Measurements from ENCODE around the gene ACSS3.
"Not testable (repeated sequence)": the region's sequence is repeated elsewhere in the genome, so short reads cannot be mapped to it uniquely, and the experiment has no call there.

ACSS3 gene

GRCh38 chr12:81077686-81078441, at the start of gene ACSS3:
ACSS3 (plus strand) TSS chr12:81078079; CDS start chr12:81078121, 42 bp downstream.
- no peak for DNase-seq

GRCh38 chr12:81034926-81035325, 43.0 kb upstream of the ACSS3 start:
- no peak for DNase-seq

- DNase-seq = no peak
Measured at GRCh38 chr12:81039231-81039630, 38.6 kb upstream of the ACSS3 start.

GRCh38 chr12:81043979-81044740, 33.7 kb upstream of the ACSS3 start:
- no peak for DNase-seq

GRCh38 chr12:81064971-81065370, 12.9 kb upstream of the ACSS3 start:
- DNase-seq = not testable (repeated sequence)

- DNase-seq = no peak
Measured at GRCh38 chr12:81070846-81071245, 7.0 kb upstream of the ACSS3 start.

GRCh38 chr12:81075539-81075938, 2.3 kb upstream of the ACSS3 start:
- no peak for DNase-seq

- DNase-seq = no peak
Measured at GRCh38 chr12:81077329-81077685, 572 bp upstream of the ACSS3 start.

GRCh38 chr12:81078469-81079196, 754 bp downstream of the ACSS3 start:
- DNase-seq = no peak

- DNase-seq = no peak
Measured at GRCh38 chr12:81079280-81080076, 1.6 kb downstream of the ACSS3 start.

GRCh38 chr12:81080431-81080983, 2.6 kb downstream of the ACSS3 start:
- DNase-seq = no peak

GRCh38 chr12:81081726-81082125, 3.8 kb downstream of the ACSS3 start:
- no peak for DNase-seq

GRCh38 chr12:81083018-81083417, 5.1 kb downstream of the ACSS3 start:
- DNase-seq = no peak

- DNase-seq = no peak
Measured at GRCh38 chr12:81083906-81084513, 6.1 kb downstream of the ACSS3 start.

- no peak for DNase-seq
Measured at GRCh38 chr12:81084811-81085350, 7.0 kb downstream of the ACSS3 start.

GRCh38 chr12:81085832-81086231, 8.0 kb downstream of the ACSS3 start:
- DNase-seq = no peak

GRCh38 chr12:81086342-81086741, 8.5 kb downstream of the ACSS3 start:
- no peak for DNase-seq

- DNase-seq = no peak
Measured at GRCh38 chr12:81088221-81088620, 10.3 kb downstream of the ACSS3 start.

- DNase-seq = no peak
Measured at GRCh38 chr12:81089412-81089811, 11.5 kb downstream of the ACSS3 start.

- no peak for DNase-seq
Measured at GRCh38 chr12:81092053-81092452, 14.2 kb downstream of the ACSS3 start.

- no peak for DNase-seq
Measured at GRCh38 chr12:81094718-81095360, 17.0 kb downstream of the ACSS3 start.

Data from CD4-positive, alpha-beta T cell treated with Interleukin-4 for 1 hour (primary cell).